Anterior cingulate cortex (tissue), 58 donors: Measurements from ENCODE around the gene GSTCD.
"Not testable (repeated sequence)": the region's sequence is repeated elsewhere in the genome, so short reads cannot be mapped to it uniquely, and the experiment has no call there.

Experiments used
- DNase-seq, 58 donors: peaks; one replicate each; lab custom pipeline; 2025; lab: John Stamatoyannopoulos, UW

GSTCD gene

DNA sequence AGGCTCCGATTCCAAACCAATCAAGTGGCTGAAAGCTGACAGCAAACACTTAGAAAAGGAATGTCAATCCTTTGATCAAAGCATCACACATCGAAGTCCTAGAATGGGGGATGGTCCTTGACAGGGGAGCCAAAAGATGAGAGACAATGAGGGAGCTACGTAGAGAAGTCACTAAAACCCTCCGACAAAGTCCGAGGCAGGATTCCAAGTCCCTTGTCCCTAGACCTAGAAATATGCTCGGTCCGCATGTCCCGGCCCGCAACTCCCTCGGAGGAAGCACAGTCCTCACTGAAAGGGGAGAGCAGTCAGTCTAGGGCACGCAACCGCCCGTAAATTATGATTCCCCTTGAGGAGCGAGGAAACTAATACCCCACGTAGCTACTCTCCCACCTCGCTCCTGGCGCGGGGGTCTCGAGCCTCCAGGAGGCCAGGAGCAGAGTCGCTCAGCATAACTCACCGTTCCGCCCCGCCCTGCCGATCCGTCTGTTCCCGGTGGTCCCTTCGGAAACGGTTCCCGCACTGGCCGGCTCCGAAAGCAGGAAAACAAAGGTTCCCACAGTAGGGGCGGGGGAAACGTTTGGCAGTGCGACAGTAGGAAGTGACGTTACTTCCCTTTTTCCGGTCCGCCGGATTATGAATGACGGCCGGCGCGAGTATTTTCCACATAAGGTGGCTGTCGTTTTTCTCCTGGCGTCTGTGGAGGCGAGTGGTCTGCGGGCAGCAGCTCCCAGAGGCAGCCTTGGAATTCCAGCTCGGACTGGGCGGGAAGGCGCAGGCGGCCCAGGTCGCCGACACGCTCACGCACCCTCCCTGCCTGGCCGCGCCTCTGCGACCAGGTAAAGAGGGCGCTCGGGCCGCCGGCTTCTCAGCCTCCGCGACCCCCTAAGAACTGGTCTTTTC, at the start of gene GSTCD, which contains the start of gene INTS12:
TSS of gene GSTCD (plus strand) at position 604 of the 900 bp plus-strand sequence. CDS start 8,830 bp downstream, outside the sequence.
TSS of gene INTS12 (minus strand) at position 509 of the 900 bp plus-strand sequence. CDS start 8,684 bp downstream, outside the sequence.
- DNase-seq: peak; percentile 28 to 95 (median 87)

GRCh38 chr4:105659190-105659589, 49.4 kb upstream of the GSTCD start:
- no peak for DNase-seq

DNA sequence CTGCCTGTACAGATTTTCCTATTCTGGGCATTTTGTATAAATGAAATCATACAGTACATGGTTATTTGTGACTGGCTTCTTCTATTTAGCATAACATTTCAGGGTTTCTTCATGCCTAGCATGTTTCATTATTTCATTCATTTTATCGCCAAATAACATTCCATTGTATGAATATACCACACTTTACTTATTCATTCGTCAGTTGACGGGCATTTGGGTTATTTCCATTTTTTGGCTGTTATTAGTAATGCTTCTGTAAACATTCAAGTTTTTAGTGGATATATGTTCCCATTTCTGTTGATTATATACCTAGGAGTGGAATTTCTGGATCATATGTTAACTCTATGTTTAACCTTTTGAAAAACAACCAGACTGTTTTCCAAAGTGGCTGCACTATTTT, 47.6 kb upstream of the GSTCD start:
- DNase-seq: no peak

DNA sequence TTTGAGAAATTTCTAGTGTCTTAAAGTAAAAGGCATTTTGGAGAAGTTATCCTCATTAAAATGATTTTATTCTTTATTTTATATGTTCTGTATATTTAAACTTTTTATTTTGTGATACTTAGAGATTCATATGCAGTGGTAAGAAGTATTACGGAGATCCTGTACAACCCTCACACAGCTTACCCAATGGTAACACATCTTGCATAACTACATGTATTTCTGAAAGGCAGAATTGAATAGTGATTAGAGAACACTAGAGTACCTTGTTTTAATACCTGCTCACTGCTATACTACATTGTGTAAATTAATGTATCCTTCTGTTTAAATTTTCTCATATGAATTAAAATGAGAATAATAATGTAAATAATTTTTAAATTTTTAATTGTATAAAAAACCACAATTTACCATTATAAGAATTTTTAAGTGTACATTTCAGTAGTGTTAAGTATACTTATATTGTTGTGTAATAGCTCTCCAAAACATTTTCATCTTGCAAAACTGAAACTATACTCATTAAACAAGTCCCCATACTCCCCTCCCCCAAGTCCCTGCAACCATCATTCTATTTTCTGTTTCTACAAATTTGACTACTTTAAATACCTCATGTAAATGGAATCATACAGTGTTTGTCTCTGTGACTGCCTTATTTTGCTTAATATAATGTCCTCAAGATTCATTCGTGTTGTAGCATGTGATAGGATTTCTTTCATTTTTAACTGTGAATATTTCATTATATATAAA, 45.5 kb upstream of the GSTCD start:
- no peak for DNase-seq

DNA sequence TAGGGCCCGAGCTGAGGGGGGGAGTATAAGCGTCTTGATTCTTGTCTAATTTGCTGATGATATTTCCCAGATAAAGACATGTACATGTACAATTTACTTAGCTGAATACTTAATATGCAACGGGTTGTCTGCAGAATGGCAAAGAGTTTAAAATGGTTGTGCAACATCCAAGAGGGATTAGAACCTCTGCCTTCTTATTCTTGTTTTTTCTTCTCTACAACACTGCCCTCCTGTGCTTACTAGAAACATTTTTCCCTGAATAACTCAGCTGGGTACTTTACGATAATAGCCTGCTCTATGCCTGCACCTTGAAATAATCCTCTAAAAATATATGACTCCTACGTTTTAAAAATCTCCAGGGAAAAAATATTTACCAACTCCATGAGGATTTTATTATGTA, 41.9 kb upstream of the GSTCD start:
- DNase-seq: no peak

DNA sequence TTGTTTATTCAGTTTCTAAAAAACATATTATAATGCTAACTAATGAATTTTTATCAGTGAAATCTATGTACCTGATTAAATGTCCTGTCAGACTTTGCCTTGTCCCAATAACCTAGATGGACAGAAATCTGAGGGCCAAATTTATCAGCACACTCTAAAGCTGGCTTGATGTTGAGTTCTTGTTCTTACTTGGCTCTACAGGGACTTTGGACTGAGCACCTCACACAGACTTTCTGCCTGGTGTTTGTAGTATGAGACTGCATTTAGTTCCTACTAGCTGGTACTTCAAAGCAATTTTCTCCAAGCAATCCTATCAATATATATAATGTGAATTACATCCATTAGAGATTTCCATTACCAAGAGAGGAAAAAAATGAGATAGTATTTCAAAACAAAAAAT, 37.9 kb upstream of the GSTCD start:
- DNase-seq: no peak

- no peak for DNase-seq
Observed at GRCh38 chr4:105671301-105671700, 37.3 kb upstream of the GSTCD start.

DNA sequence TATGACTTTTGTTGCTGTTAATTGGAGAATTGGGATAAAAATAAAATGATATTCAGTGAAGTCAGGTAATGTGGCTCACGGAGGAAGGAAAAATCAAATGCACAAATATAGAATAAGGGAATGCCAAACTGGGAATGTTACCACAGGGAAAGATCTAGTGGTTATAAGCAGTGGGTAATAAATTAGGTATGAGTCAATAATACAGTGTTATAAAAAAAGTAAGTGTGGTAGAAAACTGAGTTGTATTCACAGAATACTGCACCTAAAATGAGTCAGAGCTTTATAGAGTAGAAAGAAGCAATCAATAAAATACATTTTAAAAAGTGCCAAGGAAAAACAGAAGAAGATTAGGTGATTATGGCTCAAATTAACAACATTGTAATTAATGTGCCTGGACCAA, 34.6 kb upstream of the GSTCD start:
- DNase-seq: no peak

- no peak for DNase-seq
Observed at GRCh38 chr4:105677709-105678108, 30.9 kb upstream of the GSTCD start.

GRCh38 chr4:105679186-105679585, 29.4 kb upstream of the GSTCD start:
- no peak for DNase-seq

- no peak for DNase-seq
Observed at GRCh38 chr4:105683038-105683437, 25.5 kb upstream of the GSTCD start.

DNA sequence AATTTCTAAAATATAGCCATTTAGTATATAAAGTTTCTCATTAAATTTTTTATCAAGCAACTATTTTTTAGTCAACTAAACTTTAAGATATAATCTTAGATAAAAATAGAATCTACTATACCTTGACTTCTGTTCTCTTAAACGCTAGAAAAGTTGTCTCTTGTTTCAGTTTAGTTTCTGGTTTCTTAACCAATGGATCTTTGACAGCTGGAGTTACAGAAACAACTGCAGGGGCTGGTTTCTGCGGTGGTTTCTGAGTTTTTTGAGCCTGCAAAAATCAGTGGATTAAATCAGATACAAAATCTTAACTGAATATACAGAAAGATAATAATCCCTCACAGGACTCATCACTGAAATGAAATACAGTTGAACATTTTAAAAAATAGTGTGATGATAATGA, 22.0 kb upstream of the GSTCD start:
- no peak for DNase-seq

- not testable (repeated sequence) for DNase-seq
Observed at GRCh38 chr4:105694812-105695211, 13.8 kb upstream of the GSTCD start.

- DNase-seq: not testable (repeated sequence)
Observed at GRCh38 chr4:105695832-105696231, 12.8 kb upstream of the GSTCD start.

DNA sequence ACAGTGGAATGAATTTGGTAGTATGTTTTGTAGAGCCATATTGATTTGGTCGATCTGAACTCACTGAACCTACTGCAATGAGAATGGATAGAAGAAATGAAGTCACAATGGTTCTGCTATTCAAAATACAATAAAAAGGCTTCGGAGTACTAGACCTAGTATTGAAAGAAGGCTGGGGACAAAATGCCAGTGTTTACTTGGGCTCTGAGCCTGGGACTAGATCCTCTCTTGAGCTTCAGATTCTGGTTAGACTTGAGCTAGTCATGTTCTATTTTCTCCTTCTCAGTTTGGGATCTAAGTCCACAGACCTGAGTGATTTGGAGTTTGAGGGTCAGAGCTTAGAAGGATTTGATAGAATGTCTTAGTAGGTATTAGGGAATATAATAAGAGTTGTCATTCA, 10.0 kb upstream of the GSTCD start:
- no peak for DNase-seq

DNA sequence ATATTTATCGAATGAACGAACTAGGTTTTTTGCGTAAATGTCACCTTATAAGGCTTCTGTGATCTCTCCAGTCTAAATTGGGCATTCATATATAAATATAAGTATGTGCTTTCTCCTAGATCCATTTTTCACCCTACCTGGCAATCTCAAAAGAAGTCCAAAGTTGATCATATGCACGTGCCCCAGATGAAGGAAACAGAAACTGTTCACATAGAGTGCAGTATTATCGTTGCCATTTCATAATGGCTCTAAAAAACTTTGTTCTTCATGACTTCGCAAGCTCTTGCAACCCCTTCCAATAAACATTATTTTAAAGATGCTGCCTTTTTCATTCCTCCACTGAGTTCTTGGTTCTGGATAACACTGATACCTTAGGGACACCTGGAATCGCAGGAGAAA, 803 bp upstream of the GSTCD start:
- no peak for DNase-seq

GRCh38 chr4:105709081-105709450, 482 bp downstream of the GSTCD start:
- peak in 10 of 58 donors; percentile 11 to 56 (median 35) for DNase-seq

GRCh38 chr4:105710012-105710600, 1.5 kb downstream of the GSTCD start:
- DNase-seq: no peak

DNA sequence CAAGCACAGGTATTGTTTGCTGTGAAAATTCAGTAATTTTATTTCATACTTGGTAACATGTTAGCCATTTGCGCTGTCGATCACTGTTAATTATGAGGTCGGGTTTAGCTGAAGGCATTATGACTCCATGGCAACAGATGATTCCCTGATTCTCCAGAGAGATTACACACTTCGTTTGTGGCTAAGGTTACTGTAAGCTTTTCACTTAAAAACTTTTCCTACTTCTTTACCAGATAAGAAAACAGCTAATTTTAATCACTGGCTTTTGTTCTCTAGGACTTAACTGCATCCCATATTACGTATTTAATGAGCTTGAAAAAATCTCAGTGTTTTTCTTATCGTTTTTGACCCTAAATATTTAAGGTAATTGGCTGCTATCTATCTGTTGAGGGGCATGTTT, 2.1 kb downstream of the GSTCD start:
- DNase-seq: no peak

- DNase-seq: no peak
Observed at GRCh38 chr4:105712766-105713165, 4.2 kb downstream of the GSTCD start.

GRCh38 chr4:105714071-105714521, 5.5 kb downstream of the GSTCD start:
- DNase-seq: no peak
